HG02981 (cell line): ENCODE data around the gene TMEM245.
A peak's percentile ranks its signal among the peaks of the same experiment; 100 is the strongest.
"Not testable (repeated sequence)": the region's sequence is repeated elsewhere in the genome, so short reads cannot be mapped to it uniquely, and the experiment has no call there.

ENCODE experiments used
- ATAC-seq: cut with Tn5 transposase; IDR thresholded peaks from one replicate; pipeline ENCODE4 v1.9.1; 2021; ENCODE audit warnings: mild to moderate bottlenecking, moderate library complexity; ENCODE audit not compliant: unreplicated experiment

TMEM245 gene

DNA sequence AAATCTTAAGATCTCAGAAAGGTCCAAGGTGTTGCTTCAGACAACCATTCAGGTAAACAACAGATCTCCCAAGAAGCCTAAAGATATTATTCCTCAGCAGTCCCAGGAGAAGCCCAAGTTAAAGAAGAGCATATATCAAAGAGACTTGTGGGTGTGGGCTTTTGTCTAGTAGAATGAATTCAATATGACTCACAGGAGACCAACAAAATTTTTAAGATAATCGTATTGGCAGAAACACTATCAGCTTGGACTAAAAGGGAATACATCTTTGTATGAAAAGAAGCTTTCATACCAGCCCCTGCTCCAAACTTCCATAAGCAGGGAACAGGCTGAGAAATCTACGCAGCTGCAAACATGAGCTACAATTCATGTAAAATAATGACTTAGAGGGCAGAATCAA lies 116.6 kb downstream of the TMEM245 start:
- ATAC-seq = no peak

DNA sequence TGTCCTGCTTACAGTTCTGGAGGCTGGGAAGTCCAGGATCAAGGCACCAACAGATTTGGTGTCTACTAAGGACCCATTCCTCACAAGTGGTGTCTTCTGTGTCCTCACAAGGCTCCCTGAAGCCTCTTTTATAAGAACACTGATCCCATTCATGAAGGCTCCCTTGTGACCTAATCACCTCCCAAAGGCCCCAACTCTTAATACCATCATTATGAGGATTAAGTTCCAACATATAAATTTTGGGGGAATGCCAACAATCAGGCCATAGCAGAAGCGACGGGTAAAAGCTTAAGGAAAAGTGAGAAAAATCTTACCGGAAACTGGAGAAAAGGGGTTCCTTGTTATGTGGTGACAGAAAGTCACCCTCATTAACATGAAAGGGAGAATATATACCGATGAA lies 117.6 kb downstream of the TMEM245 start:
- ATAC-seq = no peak

DNA sequence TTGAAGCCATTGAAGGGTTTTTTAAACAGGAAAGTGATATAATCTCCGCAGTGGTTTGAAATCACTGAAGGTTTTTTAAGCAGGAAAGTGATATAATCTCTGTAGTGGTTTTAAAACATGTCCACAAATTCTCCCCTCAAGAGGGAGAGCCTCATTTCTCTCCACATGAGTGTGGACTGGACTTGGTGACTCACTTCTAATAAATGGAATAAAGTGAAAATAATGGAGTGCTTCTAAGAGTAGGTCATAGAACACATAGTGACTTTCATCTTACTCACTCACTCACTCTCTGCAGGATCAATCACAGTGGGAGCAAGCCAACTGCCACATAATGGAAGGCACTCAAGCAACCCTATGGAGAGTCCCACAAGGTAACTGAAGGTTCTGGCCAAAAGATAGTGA lies 118.5 kb downstream of the TMEM245 start:
- no peak for ATAC-seq

DNA sequence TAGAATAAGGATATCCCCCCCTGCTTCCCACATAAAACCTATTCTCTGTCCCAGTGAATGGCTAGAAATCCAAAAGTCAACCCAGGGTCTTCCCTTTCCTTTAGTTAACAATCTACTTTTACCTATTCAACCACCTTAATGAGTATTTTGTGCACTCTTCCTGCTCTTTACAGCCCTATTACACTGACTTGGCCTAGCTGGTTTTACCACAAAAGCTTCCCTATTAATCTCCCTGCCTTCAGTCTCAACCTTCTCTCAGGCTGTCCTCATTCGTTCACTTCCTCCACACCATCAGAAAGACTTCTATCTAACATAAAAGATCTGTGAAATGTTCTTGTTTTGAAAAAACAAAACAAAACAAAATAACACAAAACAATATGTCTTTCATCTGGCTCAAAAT lies 122.6 kb downstream of the TMEM245 start:
- no peak for ATAC-seq

DNA sequence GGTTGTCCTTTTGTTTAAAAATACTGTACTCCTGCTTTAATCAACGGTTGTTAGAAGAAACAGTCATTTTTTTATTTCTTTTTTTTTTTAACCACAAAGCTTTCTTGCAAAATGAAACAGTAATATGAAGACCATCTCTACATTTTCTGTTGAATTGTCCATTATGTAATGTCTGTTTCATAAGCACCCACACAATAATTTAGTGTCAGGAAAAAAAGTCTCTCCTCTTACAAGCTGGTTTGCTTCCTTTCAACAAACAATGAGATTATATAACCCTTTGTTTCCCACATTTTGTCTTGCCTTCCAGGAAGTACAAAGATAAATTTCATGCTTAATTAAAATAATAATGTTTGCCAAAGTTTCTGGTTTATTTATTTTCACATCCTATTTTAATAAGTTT lies 123.1 kb downstream of the TMEM245 start:
- ATAC-seq = no peak

DNA sequence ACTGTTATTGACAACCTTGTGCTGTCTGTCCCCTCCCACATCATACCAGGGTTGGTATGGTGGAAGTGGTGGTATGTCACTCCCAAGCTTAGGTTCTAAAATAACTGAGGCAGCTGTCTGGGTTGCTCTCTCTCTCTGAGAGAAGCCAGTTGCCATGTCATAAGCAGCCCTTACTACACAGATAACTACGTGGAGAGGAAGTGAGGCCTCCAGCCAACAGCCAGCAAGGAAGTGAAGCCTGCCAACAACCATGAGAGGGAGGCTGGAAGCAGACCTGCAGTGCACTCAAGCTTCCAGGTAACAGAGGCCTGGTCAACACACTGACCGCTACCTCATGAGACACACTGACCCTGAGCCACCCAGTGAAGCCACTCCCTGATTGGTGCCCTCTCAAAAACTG lies 125.1 kb downstream of the TMEM245 start:
- peak; percentile 93 for ATAC-seq

DNA sequence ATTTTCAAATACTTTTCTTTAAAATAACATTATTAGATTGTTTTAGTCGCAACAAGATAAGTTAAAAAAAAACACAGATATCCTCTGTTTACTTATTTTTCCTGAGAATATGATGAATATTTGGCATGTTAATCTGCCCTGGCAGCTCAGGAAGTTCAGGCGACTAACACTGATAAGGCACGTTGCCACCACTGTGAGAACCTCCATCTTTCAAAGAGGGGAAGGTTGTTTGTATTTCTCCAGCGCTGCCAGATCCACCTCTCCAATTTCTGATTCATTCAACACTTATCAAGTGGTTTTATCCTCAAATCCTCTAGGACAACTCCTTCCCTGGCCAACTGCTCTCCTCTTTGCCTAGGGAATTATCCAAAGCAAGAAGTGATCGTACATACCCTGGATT lies 128.3 kb downstream of the TMEM245 start:
- ATAC-seq = no peak

DNA sequence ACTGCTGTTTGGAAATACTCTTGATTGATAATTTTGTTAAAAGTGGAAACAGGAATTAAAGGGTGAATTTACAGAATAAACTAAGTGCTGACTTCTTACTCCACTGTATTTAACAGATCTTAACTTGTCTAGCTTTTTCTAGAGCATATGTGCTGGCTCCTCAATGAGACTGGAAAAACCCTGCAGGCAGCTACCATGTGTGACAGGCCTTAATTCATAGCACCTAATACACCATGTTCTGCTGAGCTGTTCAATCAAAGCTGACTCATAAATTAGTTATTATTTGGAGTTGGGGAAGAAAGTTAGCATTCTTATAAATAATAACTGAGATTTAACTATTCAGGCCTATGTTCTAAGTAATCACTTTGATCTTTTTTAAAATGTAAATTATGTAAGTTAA lies 135.9 kb downstream of the TMEM245 start:
- no peak for ATAC-seq

DNA sequence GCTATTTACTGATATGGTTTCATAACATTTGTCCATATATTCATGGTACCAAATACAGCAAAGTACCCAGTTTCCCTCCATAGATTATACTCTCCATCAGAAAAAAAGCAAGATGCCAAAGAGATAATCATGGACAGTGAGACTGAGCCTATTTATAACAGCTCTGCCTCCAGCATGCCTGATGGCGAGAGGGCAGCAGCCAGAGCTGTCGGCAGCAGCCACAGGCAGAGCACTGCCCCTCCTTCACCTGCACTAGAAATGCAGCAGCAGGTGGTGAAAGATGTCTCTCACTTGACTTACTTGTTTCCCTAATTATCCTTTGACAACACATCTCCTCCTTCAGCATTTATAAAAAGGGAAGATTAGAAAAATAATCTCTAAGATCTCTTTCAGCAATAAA lies 138.9 kb downstream of the TMEM245 start:
- ATAC-seq = no peak

DNA sequence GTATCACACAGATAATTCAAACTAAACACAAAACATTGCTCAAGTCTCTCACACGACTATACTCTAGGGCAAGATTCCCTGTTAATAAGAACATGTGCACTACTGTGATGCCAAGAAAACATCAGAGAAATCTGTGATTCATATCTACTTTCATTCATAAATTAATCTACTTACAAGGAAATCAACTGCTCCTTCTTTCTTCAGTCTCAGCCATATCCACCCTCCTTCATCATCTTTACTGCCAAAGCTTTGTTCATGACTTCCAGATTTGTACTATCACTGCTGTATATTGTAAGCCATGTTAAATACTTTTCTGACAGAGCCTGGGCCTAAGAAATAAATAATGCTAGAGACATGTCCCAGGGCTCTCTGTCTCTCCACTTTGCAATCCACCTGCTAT lies 141.5 kb downstream of the TMEM245 start:
- ATAC-seq = no peak

DNA sequence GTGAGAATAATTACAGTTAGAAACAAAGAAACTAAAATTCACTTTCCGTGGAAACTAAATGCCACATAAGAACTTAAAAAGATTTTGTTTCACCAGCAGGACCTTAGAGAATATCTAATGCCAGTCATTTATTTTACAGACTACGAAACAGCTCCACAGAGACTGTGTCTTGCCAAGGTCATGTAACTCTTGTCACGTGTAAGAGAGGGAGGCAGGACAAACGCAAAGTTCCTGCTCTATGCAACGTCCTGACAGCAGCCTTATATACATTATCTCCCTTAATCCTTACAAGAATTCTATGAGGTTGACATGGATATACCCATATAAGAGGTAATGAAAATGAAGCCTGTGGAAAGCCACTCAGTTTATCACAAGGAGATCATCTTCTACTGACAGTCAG lies 145.9 kb downstream of the TMEM245 start:
- no peak for ATAC-seq

DNA sequence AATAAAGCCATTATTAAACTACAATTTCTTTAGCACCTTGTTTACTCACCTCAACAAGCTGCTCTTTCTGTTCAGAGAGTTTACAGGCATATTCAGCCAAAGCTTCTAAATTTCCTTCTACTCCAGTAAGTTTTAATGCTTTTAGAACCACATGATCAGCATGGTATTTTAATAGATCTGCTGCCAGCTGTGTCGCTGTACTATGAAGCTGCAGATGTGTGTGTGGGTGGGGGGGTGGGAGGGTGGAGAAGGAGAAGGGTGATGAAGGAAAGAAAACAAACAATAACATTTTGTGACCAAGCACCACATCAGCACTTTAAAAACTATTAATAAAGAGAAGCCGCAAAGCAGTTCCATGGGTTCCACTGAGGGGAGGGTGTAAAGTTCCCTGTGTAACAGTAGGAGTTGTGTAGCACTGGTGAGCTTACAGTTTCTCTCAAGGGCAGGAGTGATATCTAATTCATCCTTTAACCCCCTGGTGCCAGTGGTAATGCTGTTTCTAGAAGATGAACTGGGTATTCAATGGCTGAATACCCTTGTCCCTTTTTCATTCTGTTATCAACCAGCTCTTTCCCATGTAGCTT lies 147.0 kb downstream of the TMEM245 start:
- ATAC-seq = no peak

DNA sequence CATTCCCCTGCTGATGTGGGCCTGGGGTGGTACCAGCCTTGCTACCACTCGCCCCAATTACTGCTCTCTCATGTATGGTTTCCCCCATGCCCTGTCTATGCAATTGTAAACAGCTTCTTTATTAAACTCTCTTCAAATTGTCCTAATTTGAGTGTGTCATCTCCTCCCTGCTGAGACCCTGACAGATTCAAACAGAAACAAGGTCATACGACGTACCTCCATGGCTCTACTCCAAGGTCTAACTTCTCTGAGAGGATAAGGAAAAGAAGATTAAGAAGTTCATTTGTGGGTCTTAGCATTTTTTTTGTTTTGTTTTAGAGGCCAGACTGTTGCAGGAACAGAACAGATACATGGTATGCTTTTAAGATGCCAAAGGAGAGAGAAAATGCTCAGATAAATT lies 147.6 kb downstream of the TMEM245 start:
- ATAC-seq = no peak

DNA sequence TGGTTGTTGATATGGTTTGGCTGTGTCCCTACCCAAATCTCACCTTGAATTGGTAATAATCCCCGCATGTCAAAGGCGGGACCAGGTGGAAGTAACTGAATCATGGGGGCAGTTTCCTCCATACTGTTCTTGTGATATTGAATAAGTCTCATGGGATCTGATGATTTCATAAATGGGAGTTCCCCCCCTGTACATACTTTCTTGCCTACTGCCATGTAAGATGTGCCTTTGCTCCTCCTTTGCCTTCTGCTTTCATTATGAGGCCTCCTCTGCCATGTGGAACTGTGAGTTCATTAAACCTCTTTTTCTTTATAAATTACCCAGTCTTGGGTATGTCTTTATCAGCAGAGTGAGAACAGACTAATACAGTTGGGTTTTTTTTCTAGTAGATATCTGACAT lies 148.4 kb downstream of the TMEM245 start:
- ATAC-seq = not testable (repeated sequence)

DNA sequence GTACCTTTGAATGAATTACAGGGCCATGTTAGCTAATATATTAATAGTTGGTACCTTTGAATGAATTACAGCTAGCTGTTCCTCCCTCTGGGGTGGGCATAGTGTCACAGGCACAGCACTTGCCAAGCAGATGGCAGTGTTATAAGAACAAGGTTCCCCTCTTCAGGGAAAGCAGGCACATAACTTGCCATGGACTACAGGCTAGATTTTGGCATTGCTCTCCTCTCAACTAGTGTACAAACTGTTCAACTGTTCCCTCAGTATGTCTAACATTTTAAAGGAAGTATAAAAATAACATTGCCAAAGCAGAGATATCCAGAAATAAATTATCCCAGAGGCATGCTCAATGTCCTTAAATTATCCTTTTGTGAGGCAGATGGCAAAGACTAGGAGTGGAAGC lies 151.8 kb downstream of the TMEM245 start:
- ATAC-seq = no peak
